ENCODE results near the gene RGL4. TPM values are rescaled to one million over a fixed set of nuclear protein-coding genes. Genes with fewer than 3 reads are reported as not detected.

RGL4 gene
- total and polyA plus RNA-seq, 9 donors, result 0.20 to 0.31 TPM; not detected in 7

- no peaks in the 10 kb centered on the region for H3K36me3 ChIP-seq
- H3K27ac ChIP-seq, result no peak overlapping the region
- H3K4me1 ChIP-seq (ENCODE audit: insufficient read depth), result no peaks in the 10 kb centered on the region
- 90 to 98% (median 98%) methylated on average over 5 of the region's 5 CpGs for WGBS, 3 donors
- no peak overlapping the region for H3K4me3 ChIP-seq
- no peaks in the 10 kb centered on the region for H3K9me3 ChIP-seq
- intact Hi-C loops (cut with DNase I), result no loop called here
- TF ChIP-seq EP300 (IDR thresholded peaks at IDR 0.05) (no peak), CTCF (IDR thresholded peaks at IDR 0.05) (no peak), POLR2A (IDR thresholded peaks at IDR 0.05) (no peak)
- peak in 1 of 5 donors; percentile 13 for DNase-seq
- H3K27me3 ChIP-seq, result no peaks in the 10 kb centered on the region
Observed at GRCh38 chr22:23685205-23685784, 5.5 kb upstream of the RGL4 start.

- H3K9me3 ChIP-seq, result no peaks in the 10 kb centered on the region
- intact Hi-C loops (cut with DNase I), result no loop called here
- no peaks in the 10 kb centered on the region for H3K4me1 ChIP-seq (ENCODE audit: insufficient read depth)
- H3K4me3 ChIP-seq, result no peak overlapping the region
- DNase-seq, result peak in 1 of 5 donors; percentile 16
- no peak for TF ChIP-seq CTCF (IDR thresholded peaks at IDR 0.05)
- H3K27me3 ChIP-seq, result no peaks in the 10 kb centered on the region
- no peak overlapping the region for H3K27ac ChIP-seq
- H3K36me3 ChIP-seq, result no peaks in the 10 kb centered on the region
- 75 to 77% (median 76%) methylated on average over 7 of the region's 7 CpGs for WGBS, 3 donors
Observed at GRCh38 chr22:23686416-23687024, 4.3 kb upstream of the RGL4 start.

- 87 to 92% (median 91%) methylated on average over 10 of the region's 10 CpGs for WGBS, 3 donors
- no peaks in the 10 kb centered on the region for H3K27me3 ChIP-seq
- DNase-seq, result peak in 1 of 5 donors; percentile 5
- no peaks in the 10 kb centered on the region for H3K9me3 ChIP-seq
- H3K4me3 ChIP-seq, result no peak overlapping the region
- intact Hi-C loops (cut with DNase I), result no loop called here
- H3K36me3 ChIP-seq, result no peaks in the 10 kb centered on the region
- no peak overlapping the region for H3K27ac ChIP-seq
- TF ChIP-seq POLR2A (IDR thresholded peaks at IDR 0.05) (no peak), CTCF (IDR thresholded peaks at IDR 0.05) (no peak)
- H3K4me1 ChIP-seq (ENCODE audit: insufficient read depth), result no peaks in the 10 kb centered on the region
Observed at GRCh38 chr22:23688121-23688520, 2.7 kb upstream of the RGL4 start.

GRCh38 chr22:23688571-23688970 lies 2.2 kb upstream of the RGL4 start:
- H3K27ac ChIP-seq, result no peak overlapping the region
- H3K9me3 ChIP-seq, result no peaks in the 10 kb centered on the region
- peak in 1 of 5 donors; percentile 5 for DNase-seq
- 84 to 90% (median 86%) methylated on average over 9 of the region's 9 CpGs for WGBS, 3 donors
- intact Hi-C loops (cut with DNase I), result no loop called here
- TF ChIP-seq POLR2A (IDR thresholded peaks at IDR 0.05), result no peak
- TF ChIP-seq EP300 (IDR thresholded peaks at IDR 0.05), result no peak
- TF ChIP-seq CTCF (IDR thresholded peaks at IDR 0.05), result no peak
- no peaks in the 10 kb centered on the region for H3K36me3 ChIP-seq
- H3K4me3 ChIP-seq, result no peak overlapping the region
- no peaks in the 10 kb centered on the region for H3K27me3 ChIP-seq
- H3K4me1 ChIP-seq (ENCODE audit: insufficient read depth), result no peaks in the 10 kb centered on the region

Data from ovary (tissue), 9 donors.